GM19328 (cell line): ENCODE data around the gene MAST2.
"Not testable (repeated sequence)": the region's sequence is repeated elsewhere in the genome, so short reads cannot be mapped to it uniquely, and the experiment has no call there.

Experiments
- ATAC-seq: cut with Tn5 transposase; IDR thresholded peaks from one replicate; pipeline ENCODE4 v1.9.1; 2021; ENCODE audit warnings: mild to moderate bottlenecking, moderate library complexity; ENCODE audit not compliant: unreplicated experiment

Gene MAST2

GRCh38 chr1:45930258-45931150, 127.1 kb downstream of the MAST2 start:
- no peak for ATAC-seq

- ATAC-seq: not testable (repeated sequence)
Measured at GRCh38 chr1:45932205-45932604, 128.8 kb downstream of the MAST2 start.

- no peak for ATAC-seq
Measured at GRCh38 chr1:45934947-45935346, 131.5 kb downstream of the MAST2 start.

- no peak for ATAC-seq
Measured at GRCh38 chr1:45938029-45938428, 134.6 kb downstream of the MAST2 start.

- ATAC-seq: no peak
Measured at GRCh38 chr1:45942411-45942810, 139.0 kb downstream of the MAST2 start.

- ATAC-seq: no peak
Measured at GRCh38 chr1:45943185-45943584, 139.8 kb downstream of the MAST2 start.

GRCh38 chr1:45945426-45945825, 142.0 kb downstream of the MAST2 start:
- ATAC-seq: no peak

- ATAC-seq: not testable (repeated sequence)
Measured at GRCh38 chr1:45949462-45949861, 146.1 kb downstream of the MAST2 start.

GRCh38 chr1:45952072-45952471, 148.7 kb downstream of the MAST2 start:
- ATAC-seq: no peak

GRCh38 chr1:45953934-45954847, 150.8 kb downstream of the MAST2 start:
- ATAC-seq: no peak

- no peak for ATAC-seq
Measured at GRCh38 chr1:45957684-45958083, 154.3 kb downstream of the MAST2 start.

GRCh38 chr1:45958317-45958716, 154.9 kb downstream of the MAST2 start:
- ATAC-seq: no peak

- ATAC-seq: no peak
Measured at GRCh38 chr1:45960930-45961715, 157.7 kb downstream of the MAST2 start.

GRCh38 chr1:45961936-45962335, 158.5 kb downstream of the MAST2 start:
- not testable (repeated sequence) for ATAC-seq

- ATAC-seq: no peak
Measured at GRCh38 chr1:45968941-45969666, 165.7 kb downstream of the MAST2 start.

- no peak for ATAC-seq
Measured at GRCh38 chr1:45969866-45970265, 166.5 kb downstream of the MAST2 start.

GRCh38 chr1:45971335-45971734, 167.9 kb downstream of the MAST2 start:
- no peak for ATAC-seq

GRCh38 chr1:45971922-45972531, 168.6 kb downstream of the MAST2 start:
- no peak for ATAC-seq

GRCh38 chr1:45972621-45973020, 169.2 kb downstream of the MAST2 start:
- no peak for ATAC-seq

- no peak for ATAC-seq
Measured at GRCh38 chr1:45973121-45973520, 169.7 kb downstream of the MAST2 start.
